ENCODE measurements around the gene TSPAN15.

TSPAN15 gene

GRCh38 chr10:69414036-69415018 is 36.9 kb upstream of the TSPAN15 start:
- Histone ChIP-seq H2BK120ac (ENCODE audit: insufficient read depth, low read length, poor library complexity) (no peak overlapping the region), H3K4me3 (ENCODE audit: low read depth, low read length) (no peak overlapping the region), H3K27ac (ENCODE audit: low read depth, low read length) (no peak overlapping the region), H2AK5ac (ENCODE audit: low read length) (peak overlapping the region; percentile 1), H3K23ac (ENCODE audit: low read length) (no peak overlapping the region), H4K8ac (ENCODE audit: low read depth, low read length) (no peak overlapping the region), H4K12ac (ENCODE audit: low read depth, low read length) (no peak overlapping the region), H2BK12ac (ENCODE audit: low read length) (no peak overlapping the region), H3K27me3 (ENCODE audit: insufficient read depth, low read length) (no peaks in the 10 kb centered on the region), H3K9me3 (ENCODE audit: insufficient read depth, low read depth, low read length) (peaks cover 7% of the 10 kb centered on the region), H2AFZ (ENCODE audit: insufficient read depth, low read length, poor library complexity) (no peak overlapping the region), H3K14ac (ENCODE audit: low read length) (no peak overlapping the region), H4K91ac (ENCODE audit: low read depth, low read length) (no peak overlapping the region), H3K4me1 (ENCODE audit: control insufficient read depth in 1 of 2, insufficient read depth in 2 of 2, low read length in 2 of 2) (peaks cover 11 to 15% of the 10 kb centered on the region in 2 experiments), H3K9ac (ENCODE audit: low read length) (no peak overlapping the region), H3K18ac (ENCODE audit: low read length) (no peak overlapping the region), H3K79me1 (ENCODE audit: low read length) (peaks cover 8% of the 10 kb centered on the region), H2BK5ac (ENCODE audit: low read depth, low read length, poor library complexity) (no peak overlapping the region), H3K79me2 (ENCODE audit: control insufficient read depth, insufficient read depth, low read length, poor library complexity) (no peaks in the 10 kb centered on the region), H3K4me2 (ENCODE audit: low read length) (no peak overlapping the region), H3K36me3 (ENCODE audit: control insufficient read depth in 1 of 2, insufficient read depth in 2 of 2, low read length in 2 of 2) (no peaks in the 10 kb centered on the region), H3K4ac (ENCODE audit: low read depth, low read length) (no peak overlapping the region)
- WGBS (ENCODE audit: extremely low coverage, insufficient coverage, insufficient read length), result no CpG with 5 or more reads among the region's 20 CpGs
- DNase-seq, result no peak

DNA sequence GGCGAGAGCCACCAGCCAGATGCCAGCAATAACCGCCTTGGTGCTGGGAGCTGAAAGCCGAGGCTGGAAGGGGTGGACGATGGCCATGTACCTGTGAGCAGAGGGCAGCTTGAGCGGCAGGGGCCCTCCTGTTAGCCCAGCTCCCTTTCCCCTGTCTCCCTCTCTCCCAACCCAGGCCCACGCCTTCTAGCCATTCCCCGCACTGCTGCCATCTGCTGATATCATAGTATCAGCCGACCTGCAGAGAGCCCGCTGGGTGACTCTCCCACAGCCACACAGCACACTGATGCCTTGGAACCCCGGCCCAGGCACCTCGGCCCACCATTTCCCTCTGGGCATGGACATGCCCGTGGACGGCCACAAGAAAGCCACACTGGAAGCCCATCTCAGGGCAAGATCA is 36.2 kb upstream of the TSPAN15 start:
- H4K12ac ChIP-seq (ENCODE audit: low read depth, low read length), result no peak overlapping the region
- H2BK120ac ChIP-seq (ENCODE audit: insufficient read depth, low read length, poor library complexity), result no peak overlapping the region
- no peak overlapping the region for H2BK12ac ChIP-seq (ENCODE audit: low read length)
- no peak overlapping the region for H4K91ac ChIP-seq (ENCODE audit: low read depth, low read length)
- H2AFZ ChIP-seq (ENCODE audit: insufficient read depth, low read length, poor library complexity), result no peak overlapping the region
- H2AK5ac ChIP-seq (ENCODE audit: low read length), result peak overlapping the region; percentile 1
- no peak overlapping the region for H3K4me2 ChIP-seq (ENCODE audit: low read length)
- H3K23ac ChIP-seq (ENCODE audit: low read length), result no peak overlapping the region
- H3K79me2 ChIP-seq (ENCODE audit: control insufficient read depth, insufficient read depth, low read length, poor library complexity), result no peaks in the 10 kb centered on the region
- no peak overlapping the region for H3K4me3 ChIP-seq (ENCODE audit: low read depth, low read length)
- WGBS (ENCODE audit: extremely low coverage, insufficient coverage, insufficient read length), result no CpG with 5 or more reads among the region's 13 CpGs
- no peak overlapping the region for H3K14ac ChIP-seq (ENCODE audit: low read length)
- no peak overlapping the region for H3K18ac ChIP-seq (ENCODE audit: low read length)
- no peak overlapping the region for H2BK5ac ChIP-seq (ENCODE audit: low read depth, low read length, poor library complexity)
- H3K79me1 ChIP-seq (ENCODE audit: low read length), result peaks cover 8% of the 10 kb centered on the region
- H3K4ac ChIP-seq (ENCODE audit: low read depth, low read length), result no peak overlapping the region
- no peak overlapping the region for H4K8ac ChIP-seq (ENCODE audit: low read depth, low read length)
- peaks cover 11 to 15% of the 10 kb centered on the region in 2 experiments for H3K4me1 ChIP-seq (ENCODE audit: control insufficient read depth in 1 of 2, insufficient read depth in 2 of 2, low read length in 2 of 2)
- no peaks in the 10 kb centered on the region for H3K36me3 ChIP-seq (ENCODE audit: control insufficient read depth in 1 of 2, insufficient read depth in 2 of 2, low read length in 2 of 2)
- no peaks in the 10 kb centered on the region for H3K27me3 ChIP-seq (ENCODE audit: insufficient read depth, low read length)
- H3K9me3 ChIP-seq (ENCODE audit: insufficient read depth, low read depth, low read length), result peaks cover 7% of the 10 kb centered on the region
- H3K9ac ChIP-seq (ENCODE audit: low read length), result no peak overlapping the region
- H3K27ac ChIP-seq (ENCODE audit: low read depth, low read length), result no peak overlapping the region
- no peak for DNase-seq

- Histone ChIP-seq H3K79me1 (ENCODE audit: low read length) (peaks cover 5% of the 10 kb centered on the region), H3K14ac (ENCODE audit: low read length) (no peak overlapping the region), H3K4me3 (ENCODE audit: low read depth, low read length) (no peak overlapping the region)
These were observed 35.3 kb upstream of the TSPAN15 start for GRCh38 chr10:69415951-69416350.

DNA sequence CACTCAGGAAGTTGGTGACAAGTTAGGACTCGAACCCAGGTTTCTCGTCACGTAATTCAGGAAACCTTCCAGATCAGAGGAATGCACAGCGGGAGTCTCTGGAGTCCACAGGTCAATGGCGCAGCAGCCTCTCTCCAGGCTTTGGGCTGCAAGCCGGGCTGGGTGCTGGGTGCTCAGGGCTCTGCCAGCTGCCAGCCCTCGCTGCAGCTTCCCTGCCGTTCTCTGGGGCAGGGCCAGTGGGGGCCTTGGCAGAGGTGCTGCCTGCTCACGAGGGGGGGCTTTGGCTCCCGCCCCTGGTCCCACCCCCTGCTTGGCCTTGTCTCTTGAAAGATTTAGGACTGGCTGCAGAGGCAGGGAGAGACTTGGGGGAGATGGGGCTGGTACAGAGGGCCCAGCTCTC is 34.6 kb upstream of the TSPAN15 start, which contains the start of gene TACR2:
TSS of gene TACR2 (minus strand) at position 224 of the 400 bp plus-strand sequence. CDS start 595 bp downstream, outside the sequence.
- Histone ChIP-seq H3K18ac (ENCODE audit: low read length) (no peak within 1 kb of the TSS), H2BK12ac (ENCODE audit: low read length) (no peak within 1 kb of the TSS), H3K9ac (ENCODE audit: low read length) (no peak within 1 kb of the TSS), H3K4me1 (ENCODE audit: control insufficient read depth in 1 of 2, insufficient read depth in 2 of 2, low read length in 2 of 2) (peaks cover 4 to 5% of the 10 kb centered on the region in 2 experiments), H3K14ac (ENCODE audit: low read length) (no peak within 1 kb of the TSS), H2AFZ (ENCODE audit: insufficient read depth, low read length, poor library complexity) (no peak within 1 kb of the TSS), H3K36me3 (ENCODE audit: control insufficient read depth in 1 of 2, insufficient read depth in 2 of 2, low read length in 2 of 2) (no peaks in the 10 kb centered on the region), H3K79me2 (ENCODE audit: control insufficient read depth, insufficient read depth, low read length, poor library complexity) (no peaks in the 10 kb centered on the region), H3K4ac (ENCODE audit: low read depth, low read length) (no peak within 1 kb of the TSS), H3K79me1 (ENCODE audit: low read length) (peaks cover 3% of the 10 kb centered on the region), H3K27ac (ENCODE audit: low read depth, low read length) (no peak within 1 kb of the TSS), H2AK5ac (ENCODE audit: low read length) (no peak within 1 kb of the TSS), H3K9me3 (ENCODE audit: insufficient read depth, low read depth, low read length) (peaks cover 9% of the 10 kb centered on the region), H3K27me3 (ENCODE audit: insufficient read depth, low read length) (no peaks in the 10 kb centered on the region), H3K4me2 (ENCODE audit: low read length) (no peak within 1 kb of the TSS), H3K23ac (ENCODE audit: low read length) (no peak within 1 kb of the TSS), H2BK120ac (ENCODE audit: insufficient read depth, low read length, poor library complexity) (no peak within 1 kb of the TSS), H4K8ac (ENCODE audit: low read depth, low read length) (no peak within 1 kb of the TSS), H4K91ac (ENCODE audit: low read depth, low read length) (no peak within 1 kb of the TSS), H2BK5ac (ENCODE audit: low read depth, low read length, poor library complexity) (no peak within 1 kb of the TSS), H3K4me3 (ENCODE audit: low read depth, low read length) (peak within 1 kb of the TSS; percentile 11), H4K12ac (ENCODE audit: low read depth, low read length) (no peak within 1 kb of the TSS)
- no peak for DNase-seq
- WGBS (ENCODE audit: extremely low coverage, insufficient coverage, insufficient read length), result no CpG with 5 or more reads among the region's 10 CpGs

More at GRCh38 chr10:69415951-69416350, 35.3 kb upstream of the TSPAN15 start:
- no peak overlapping the region for H2BK12ac ChIP-seq (ENCODE audit: low read length)
- no peak overlapping the region for H2AK5ac ChIP-seq (ENCODE audit: low read length)
- DNase-seq, result no peak
- no peaks in the 10 kb centered on the region for H3K27me3 ChIP-seq (ENCODE audit: insufficient read depth, low read length)
- H4K91ac ChIP-seq (ENCODE audit: low read depth, low read length), result no peak overlapping the region
- H3K23ac ChIP-seq (ENCODE audit: low read length), result no peak overlapping the region
- H2BK120ac ChIP-seq (ENCODE audit: insufficient read depth, low read length, poor library complexity), result no peak overlapping the region
- H3K4me2 ChIP-seq (ENCODE audit: low read length), result no peak overlapping the region
- peaks cover 7 to 8% of the 10 kb centered on the region in 2 experiments for H3K4me1 ChIP-seq (ENCODE audit: control insufficient read depth in 1 of 2, insufficient read depth in 2 of 2, low read length in 2 of 2)
- no peak overlapping the region for H3K4ac ChIP-seq (ENCODE audit: low read depth, low read length)
- no peak overlapping the region for H2BK5ac ChIP-seq (ENCODE audit: low read depth, low read length, poor library complexity)
- H3K27ac ChIP-seq (ENCODE audit: low read depth, low read length), result no peak overlapping the region
- no peak overlapping the region for H4K12ac ChIP-seq (ENCODE audit: low read depth, low read length)
- no peak overlapping the region for H2AFZ ChIP-seq (ENCODE audit: insufficient read depth, low read length, poor library complexity)
- no peak overlapping the region for H4K8ac ChIP-seq (ENCODE audit: low read depth, low read length)
- H3K9me3 ChIP-seq (ENCODE audit: insufficient read depth, low read depth, low read length), result peaks cover 7% of the 10 kb centered on the region
- H3K9ac ChIP-seq (ENCODE audit: low read length), result no peak overlapping the region
- H3K36me3 ChIP-seq (ENCODE audit: control insufficient read depth in 1 of 2, insufficient read depth in 2 of 2, low read length in 2 of 2), result no peaks in the 10 kb centered on the region
- H3K18ac ChIP-seq (ENCODE audit: low read length), result no peak overlapping the region
- H3K79me2 ChIP-seq (ENCODE audit: control insufficient read depth, insufficient read depth, low read length, poor library complexity), result no peaks in the 10 kb centered on the region
- no CpG with 5 or more reads among the region's 10 CpGs for WGBS (ENCODE audit: extremely low coverage, insufficient coverage, insufficient read length)

All from trophoblast cell (in vitro differentiated cells and primary cell).